Esophagus squamous epithelium (tissue), 4 donors: ENCODE results near the gene GDI2.

ENCODE experiments used
- CTCF ChIP-seq, 6 experiments: fragments of 450-650 bp in 4 of 6; fragments of 200-600 bp in 2 of 6; sonication (generic) in 2 of 6; IDR thresholded peaks; one replicate each; pipeline ENCODE4 v1.5.1; 2016 to 2019; ENCODE audit warnings: antibody characterized with exemption in 6 of 6, mild to moderate bottlenecking in 4 of 6, moderate library complexity in 4 of 6
- POLR2A ChIP-seq, 4 donors: fragments of 450-650 bp; IDR thresholded peaks; one replicate each; pipeline ENCODE4 v1.6.1; 2017; ENCODE audit warnings: antibody characterized with exemption in 4 of 4, mild to moderate bottlenecking in 4 of 4, moderate library complexity in 3 of 4

DNA sequence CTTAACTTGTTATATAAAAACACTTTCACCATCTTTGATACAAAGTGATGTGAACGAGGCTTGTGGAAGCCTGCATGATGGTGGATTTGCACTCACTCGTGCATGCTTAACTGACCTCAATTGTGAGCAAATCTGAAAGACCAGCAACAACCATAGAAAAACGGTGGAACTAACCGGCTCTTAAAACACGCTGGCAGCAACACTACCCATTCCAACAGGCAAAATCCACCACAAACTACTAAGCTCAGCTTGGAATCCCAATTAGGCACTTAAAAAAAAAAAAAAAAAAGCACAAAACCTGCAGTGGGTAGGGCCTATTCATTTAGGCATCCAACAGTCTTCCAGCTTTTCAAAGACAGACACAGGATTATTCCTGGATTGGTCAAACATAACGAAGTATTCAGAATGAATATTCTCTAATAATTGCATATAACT, 1.8 kb downstream of the GDI2 start:
- no peak for TF ChIP-seq CTCF (IDR thresholded peaks at IDR 0.05)
- TF ChIP-seq POLR2A (IDR thresholded peaks at IDR 0.05): no peak
